GM21447 (cell line): ENCODE results near the gene EMP2.
A peak's percentile ranks its signal among the peaks of the same experiment; 100 is the strongest.
"Not testable (repeated sequence)": the region's sequence is repeated elsewhere in the genome, so short reads cannot be mapped to it uniquely, and the experiment has no call there.

Experiments
- ATAC-seq: cut with Tn5 transposase; IDR thresholded peaks from one replicate; pipeline ENCODE4 v1.9.1; 2021; ENCODE audit not compliant: unreplicated experiment

EMP2 gene

DNA sequence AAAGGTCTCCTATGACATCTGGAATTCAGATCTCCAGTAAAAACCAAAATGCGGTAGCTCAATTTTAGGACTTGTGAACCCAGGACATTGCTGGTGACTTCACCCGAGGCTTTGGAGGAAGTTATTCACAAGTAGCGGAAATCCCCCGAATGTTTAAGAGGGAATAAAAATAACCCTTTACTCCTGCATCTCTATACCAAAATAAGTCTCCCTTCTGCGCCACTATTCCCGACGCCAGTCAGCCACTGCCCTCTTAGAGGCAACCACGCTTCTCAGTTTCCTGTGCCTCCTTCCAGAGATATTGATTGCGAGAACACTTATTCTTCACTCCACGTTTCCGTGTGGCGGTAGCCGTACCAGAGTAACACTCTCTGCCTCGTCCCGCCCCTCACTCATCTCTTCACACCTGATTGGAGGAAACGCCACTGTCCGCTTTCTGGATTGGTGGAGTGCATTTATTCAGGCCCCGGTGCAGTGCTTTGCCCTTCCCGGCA lies 27.4 kb downstream of the EMP2 start:
- ATAC-seq = peak; percentile 93

DNA sequence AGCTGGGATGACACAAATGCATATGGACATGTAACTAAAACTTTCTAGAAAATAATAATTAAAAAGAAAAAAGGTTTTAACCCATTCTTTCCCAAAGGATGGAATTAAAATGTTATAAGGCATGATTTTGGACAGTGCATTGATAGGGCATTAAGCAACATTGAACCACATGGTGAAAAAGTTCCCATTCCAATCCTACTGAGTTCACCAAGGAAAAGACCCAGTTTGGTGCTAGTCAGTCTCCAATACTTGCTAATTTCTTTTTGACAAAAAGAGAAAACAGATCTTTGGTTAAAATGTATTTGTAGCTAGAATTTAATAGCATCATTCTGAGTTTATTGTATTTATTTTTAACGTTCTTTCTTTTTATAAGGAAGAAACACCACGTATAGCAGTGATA lies 28.1 kb downstream of the EMP2 start:
- ATAC-seq = no peak

DNA sequence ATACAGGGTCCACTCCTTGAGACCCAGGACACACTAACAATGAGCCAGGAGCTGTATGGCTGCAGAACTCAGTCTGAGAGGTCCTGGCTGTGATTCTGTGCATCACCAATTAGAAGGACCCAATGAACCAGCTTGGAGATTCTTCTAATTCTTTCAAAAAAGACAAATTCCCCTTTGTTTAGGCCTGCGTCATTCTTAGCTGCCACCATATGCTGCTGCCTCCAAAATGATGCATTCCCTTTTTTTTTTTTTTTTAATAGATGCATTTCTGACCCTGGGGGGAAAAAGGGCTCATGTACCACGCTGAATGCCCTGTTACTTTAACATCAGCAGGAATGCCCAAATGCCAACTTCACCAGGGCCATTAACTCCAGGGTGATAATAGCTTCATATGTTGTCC lies 28.5 kb downstream of the EMP2 start:
- ATAC-seq = no peak

- ATAC-seq = no peak
Observed at GRCh38 chr16:10548404-10548803, 32.0 kb downstream of the EMP2 start.

DNA sequence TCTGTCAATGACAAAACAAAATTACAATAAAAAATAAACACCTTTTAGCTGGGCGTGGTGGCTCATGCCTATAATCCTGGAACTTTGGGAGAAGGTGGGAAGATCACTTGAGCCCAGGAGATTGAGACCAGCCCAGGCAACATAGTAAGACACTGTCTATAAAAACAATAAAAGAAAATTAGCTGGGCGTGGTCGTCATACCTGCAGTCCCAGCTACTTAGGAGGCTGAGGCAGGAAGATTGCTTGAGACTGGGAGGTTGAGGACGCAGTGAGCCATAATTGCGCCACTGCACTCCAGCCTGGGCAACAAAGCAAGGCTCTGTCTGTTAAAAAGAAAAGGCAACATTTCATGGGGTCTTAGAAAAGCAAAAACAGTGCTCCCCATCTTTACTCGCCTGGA lies 32.7 kb downstream of the EMP2 start:
- no peak for ATAC-seq

- no peak for ATAC-seq
Observed at GRCh38 chr16:10543231-10543977, 37.0 kb downstream of the EMP2 start.

GRCh38 chr16:10541366-10541765 lies 39.0 kb downstream of the EMP2 start:
- ATAC-seq = no peak

GRCh38 chr16:10539793-10540192 lies 40.6 kb downstream of the EMP2 start:
- no peak for ATAC-seq

DNA sequence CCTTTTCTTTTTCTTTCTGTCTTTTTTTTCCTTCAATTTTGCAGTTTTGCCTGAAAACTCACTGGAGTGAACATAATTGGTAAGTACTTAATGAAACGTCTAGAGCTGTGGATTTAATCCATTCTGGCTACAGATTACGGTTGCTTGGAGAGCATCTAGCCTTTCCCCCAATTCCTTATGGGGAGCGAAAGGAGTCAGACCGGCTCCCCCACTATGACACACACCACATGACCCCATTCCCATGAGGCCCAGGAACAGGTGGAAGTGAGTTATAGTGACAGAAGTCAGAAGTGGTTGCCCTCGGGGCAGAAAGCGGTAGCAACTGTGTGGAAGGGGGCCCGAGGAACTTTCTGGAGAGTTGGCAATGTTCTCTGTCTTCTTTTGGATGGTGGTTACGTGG lies 41.2 kb downstream of the EMP2 start:
- ATAC-seq = no peak

DNA sequence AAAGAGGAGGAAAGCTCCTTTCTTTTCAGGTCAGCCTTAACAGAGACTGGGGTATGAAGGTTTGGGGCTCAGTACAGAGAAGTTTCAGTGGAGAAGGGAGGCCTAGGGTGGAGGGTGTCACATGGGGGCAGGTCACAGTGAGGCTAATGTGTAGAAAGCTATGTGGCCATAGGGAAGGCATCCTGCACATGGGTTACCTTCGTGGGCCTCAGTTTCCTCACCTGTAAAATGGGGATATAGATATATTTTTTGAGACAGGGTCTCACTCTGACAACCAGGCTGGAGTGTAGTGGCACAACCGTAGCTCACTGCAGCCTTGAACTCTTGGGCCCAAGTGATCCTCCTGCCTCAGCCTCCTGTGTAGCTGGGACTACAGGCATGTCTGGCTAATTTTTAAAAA lies 41.8 kb downstream of the EMP2 start:
- ATAC-seq = no peak

DNA sequence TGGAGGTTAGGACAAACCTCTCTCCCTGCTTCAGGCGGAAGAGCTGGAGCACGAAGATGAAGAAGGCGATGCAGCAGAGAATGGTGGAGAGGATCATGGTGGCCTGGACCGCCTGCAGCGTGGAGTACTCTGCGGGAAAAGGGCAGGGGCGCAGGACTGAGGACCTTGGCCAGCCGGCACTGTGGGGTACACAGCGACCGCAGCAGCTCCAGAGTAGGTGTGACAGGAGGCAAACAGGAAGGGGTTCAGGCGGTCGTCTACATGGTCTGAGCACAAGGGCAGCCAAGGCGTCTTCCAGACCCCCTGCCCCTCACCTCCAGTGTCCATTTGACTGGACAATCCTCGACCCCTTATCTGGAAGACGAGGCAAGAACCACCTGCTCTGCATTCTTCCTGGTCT lies 42.5 kb downstream of the EMP2 start:
- no peak for ATAC-seq

- ATAC-seq = no peak
Observed at GRCh38 chr16:10536814-10537389, 43.5 kb downstream of the EMP2 start.

GRCh38 chr16:10536328-10536727 lies 44.1 kb downstream of the EMP2 start:
- ATAC-seq = not testable (repeated sequence)

- ATAC-seq = no peak
Observed at GRCh38 chr16:10535461-10535860, 44.9 kb downstream of the EMP2 start.

GRCh38 chr16:10534748-10535147 lies 45.6 kb downstream of the EMP2 start:
- ATAC-seq = no peak

DNA sequence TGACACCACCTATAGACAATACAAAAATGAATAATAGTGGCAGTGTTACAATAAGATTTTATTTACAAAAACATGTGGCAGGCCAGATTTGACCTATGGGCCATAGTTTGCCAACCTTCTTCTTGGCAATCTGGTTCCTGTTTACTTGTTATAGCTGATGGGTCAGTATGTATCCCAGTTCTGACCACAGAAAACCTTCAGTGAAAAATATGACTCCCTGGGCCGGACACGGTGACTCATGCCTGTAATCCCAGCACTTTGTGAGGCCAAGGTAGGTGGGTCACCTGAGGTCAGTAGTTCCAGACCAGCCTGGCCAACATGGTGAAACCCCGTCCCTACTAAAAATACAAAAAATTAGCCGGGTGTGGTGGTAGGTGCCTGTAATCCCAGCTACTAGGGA lies 46.8 kb downstream of the EMP2 start:
- ATAC-seq = not testable (repeated sequence)

GRCh38 chr16:10531582-10531981 lies 48.8 kb downstream of the EMP2 start:
- no peak for ATAC-seq

GRCh38 chr16:10530685-10531084 lies 49.7 kb downstream of the EMP2 start:
- no peak for ATAC-seq

- no peak for ATAC-seq
Observed at GRCh38 chr16:10529895-10530669, 50.3 kb downstream of the EMP2 start.

GRCh38 chr16:10528635-10529034 lies 51.8 kb downstream of the EMP2 start:
- ATAC-seq = no peak

GRCh38 chr16:10526962-10527361 lies 53.4 kb downstream of the EMP2 start:
- ATAC-seq = no peak

- no peak for ATAC-seq
Observed at GRCh38 chr16:10525214-10525825, 55.1 kb downstream of the EMP2 start.
